ENCODE results near the gene HDAC9. TPM values are rescaled to one million over a fixed set of nuclear protein-coding genes. Genes with fewer than 3 reads are reported as not detected.

The HDAC9 gene
- total RNA-seq, 1 experiment from 2014 or later = 159 TPM

DNA sequence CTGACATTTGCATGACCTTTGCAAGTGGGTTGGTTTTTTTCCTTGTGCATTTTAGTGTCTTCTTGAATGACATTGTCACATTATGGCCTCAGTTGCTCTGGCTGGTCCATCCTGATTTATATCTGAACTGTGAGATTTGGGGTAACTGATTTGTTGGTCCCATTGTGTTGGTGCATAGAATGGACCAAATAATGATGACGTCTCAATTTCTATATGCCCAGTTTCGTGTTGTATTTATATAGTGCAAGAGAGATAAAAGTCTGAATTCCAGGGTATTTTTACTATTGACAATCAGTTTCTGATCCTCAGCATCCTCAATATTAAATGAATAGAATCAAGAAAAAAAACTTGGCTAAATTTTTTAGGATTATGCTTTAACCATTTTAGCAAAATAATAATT is 281.8 kb downstream of the HDAC9 start:
- Mint-ChIP-seq H3K9me3 (ENCODE audit: low read depth, unreplicated experiment) (no peaks in the 10 kb centered on the region), H3K27me3 (ENCODE audit: unreplicated experiment) (no peaks in the 10 kb centered on the region), H3K4me1 (ENCODE audit: low read depth, unreplicated experiment) (no peaks in the 10 kb centered on the region), H3K4me3 (ENCODE audit: low read depth, unreplicated experiment) (no peak overlapping the region), H3K27ac (ENCODE audit: unreplicated experiment) (no peak overlapping the region), H3K36me3 (ENCODE audit: insufficient read depth, unreplicated experiment) (no peaks in the 10 kb centered on the region)
- intact Hi-C loops (cut with micrococcal nuclease; ENCODE audit: unreplicated experiment) = no loop called here
- CTCF ChIA-PET = interaction anchor here (0.5 kb wide), 1 partner anchor 72 kb away, joined by 3 read pairs; no protein-coding TSS in a partner anchor
- DNase-seq = no peak
- TF ChIP-seq CTCF (IDR thresholded peaks at IDR 0.05; ENCODE audit: unreplicated experiment) = no peak
- BruUV-seq (replicated peaks) = no TSS peak

GRCh38 chr7:18778594-18778993 is 283.0 kb downstream of the HDAC9 start:
- Mint-ChIP-seq H3K9me3 (ENCODE audit: low read depth, unreplicated experiment) (no peaks in the 10 kb centered on the region), H3K27ac (ENCODE audit: unreplicated experiment) (no peak overlapping the region), H3K27me3 (ENCODE audit: unreplicated experiment) (no peaks in the 10 kb centered on the region), H3K4me3 (ENCODE audit: low read depth, unreplicated experiment) (no peak overlapping the region), H3K4me1 (ENCODE audit: low read depth, unreplicated experiment) (no peaks in the 10 kb centered on the region), H3K36me3 (ENCODE audit: insufficient read depth, unreplicated experiment) (no peaks in the 10 kb centered on the region)
- intact Hi-C loops (cut with micrococcal nuclease; ENCODE audit: unreplicated experiment) = no loop called here
- CTCF ChIA-PET = no interaction called here
- no peak for DNase-seq
- no TSS peak for BruUV-seq (replicated peaks)
- no peak for TF ChIP-seq CTCF (IDR thresholded peaks at IDR 0.05; ENCODE audit: unreplicated experiment)

DNA sequence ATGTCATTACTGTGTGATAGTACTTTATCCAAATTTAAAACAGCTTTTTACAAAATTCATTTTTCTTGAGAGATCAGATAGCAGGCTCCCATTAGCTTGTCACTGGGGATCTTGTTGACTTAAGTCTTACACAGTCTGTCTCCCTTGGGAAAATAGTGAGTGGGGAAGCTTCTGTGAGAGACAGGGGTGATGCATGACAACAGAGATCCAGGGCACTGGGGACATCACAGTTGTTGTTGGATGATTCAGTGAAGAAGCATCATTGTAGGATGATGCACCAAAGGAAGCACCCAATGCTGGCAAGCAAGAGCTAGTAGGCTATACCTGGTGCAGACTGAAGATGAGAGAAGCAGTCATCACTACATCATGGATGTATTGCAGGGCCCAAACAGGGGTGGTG is 284.7 kb downstream of the HDAC9 start:
- H3K27ac Mint-ChIP-seq (ENCODE audit: unreplicated experiment) = no peak overlapping the region
- TF ChIP-seq CTCF (IDR thresholded peaks at IDR 0.05; ENCODE audit: unreplicated experiment) = no peak
- intact Hi-C loops (cut with micrococcal nuclease; ENCODE audit: unreplicated experiment) = no loop called here
- CTCF ChIA-PET = interaction anchor here (0.6 kb wide), 1 partner anchor 1137 kb away, joined by 6 read pairs; no protein-coding TSS in a partner anchor
- BruUV-seq (replicated peaks) = no TSS peak
- no peak overlapping the region for H3K4me3 Mint-ChIP-seq (ENCODE audit: low read depth, unreplicated experiment)
- no peaks in the 10 kb centered on the region for H3K9me3 Mint-ChIP-seq (ENCODE audit: low read depth, unreplicated experiment)
- no peaks in the 10 kb centered on the region for H3K27me3 Mint-ChIP-seq (ENCODE audit: unreplicated experiment)
- H3K36me3 Mint-ChIP-seq (ENCODE audit: insufficient read depth, unreplicated experiment) = no peaks in the 10 kb centered on the region
- no peak for DNase-seq
- no peaks in the 10 kb centered on the region for H3K4me1 Mint-ChIP-seq (ENCODE audit: low read depth, unreplicated experiment)

- no peaks in the 10 kb centered on the region for H3K9me3 Mint-ChIP-seq (ENCODE audit: low read depth, unreplicated experiment)
- TF ChIP-seq CTCF (IDR thresholded peaks at IDR 0.05; ENCODE audit: unreplicated experiment) = no peak
- intact Hi-C loops (cut with micrococcal nuclease; ENCODE audit: unreplicated experiment) = no loop called here
- H3K27me3 Mint-ChIP-seq (ENCODE audit: unreplicated experiment) = no peaks in the 10 kb centered on the region
- no peak overlapping the region for H3K4me3 Mint-ChIP-seq (ENCODE audit: low read depth, unreplicated experiment)
- DNase-seq = no peak
- no peak overlapping the region for H3K27ac Mint-ChIP-seq (ENCODE audit: unreplicated experiment)
- no peaks in the 10 kb centered on the region for H3K4me1 Mint-ChIP-seq (ENCODE audit: low read depth, unreplicated experiment)
- no peaks in the 10 kb centered on the region for H3K36me3 Mint-ChIP-seq (ENCODE audit: insufficient read depth, unreplicated experiment)
- CTCF ChIA-PET = interaction anchor here (1.2 kb wide), 1 partner anchor 12 kb away, joined by 3 read pairs; no protein-coding TSS in a partner anchor
- no TSS peak for BruUV-seq (replicated peaks)
Observed at GRCh38 chr7:18780938-18781337, 285.4 kb downstream of the HDAC9 start.

Measured in Calu3 (cell line).